Measurements from ENCODE around the gene SYNPR.
"Not testable (repeated sequence)": the region's sequence is repeated elsewhere in the genome, so short reads cannot be mapped to it uniquely, and the experiment has no call there.

The SYNPR gene

DNA sequence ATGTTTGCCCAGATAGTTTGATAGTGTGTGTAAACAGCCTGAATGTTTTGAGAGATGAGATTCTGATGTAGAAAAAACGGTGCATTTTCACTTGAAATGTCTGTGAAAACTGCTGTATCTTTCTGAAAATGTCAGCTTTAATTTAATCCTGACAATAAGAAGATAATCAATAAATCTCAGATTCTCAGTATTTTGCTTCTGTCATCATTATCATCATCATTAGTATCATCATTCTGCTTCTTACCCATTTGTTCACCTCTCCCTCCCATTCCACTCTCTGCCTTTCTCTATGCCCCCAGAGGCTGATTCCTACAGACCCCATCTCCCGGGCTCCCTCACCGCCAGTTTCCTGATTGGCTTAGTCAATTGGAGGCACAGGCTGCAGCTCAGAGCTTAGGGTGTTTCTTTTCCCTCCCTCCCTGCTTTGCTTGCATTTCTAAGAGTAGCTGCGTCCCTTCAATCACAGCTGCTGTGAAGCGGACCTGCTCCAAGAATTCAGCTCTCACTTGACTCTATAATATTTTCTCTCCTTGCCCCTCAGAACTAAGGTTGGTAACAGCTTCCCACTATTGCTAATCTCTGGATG lies 366.2 kb downstream of the SYNPR start:
- H3K4me3 ChIP-seq (ENCODE audit: low read depth, low read length): no peak overlapping the region
- no peak for DNase-seq (ENCODE audit: low read depth)
- TF ChIP-seq MYC (IDR thresholded peaks at IDR 0.05; ENCODE audit: low read depth, low read length) (no peak), POLR2A (IDR thresholded peaks at IDR 0.05; ENCODE audit: extremely low read depth, insufficient read length) (no peak), MAX (IDR thresholded peaks at IDR 0.05; ENCODE audit: low read depth, low read length) (no peak)
- TF ChIP-seq, protein P1, sequence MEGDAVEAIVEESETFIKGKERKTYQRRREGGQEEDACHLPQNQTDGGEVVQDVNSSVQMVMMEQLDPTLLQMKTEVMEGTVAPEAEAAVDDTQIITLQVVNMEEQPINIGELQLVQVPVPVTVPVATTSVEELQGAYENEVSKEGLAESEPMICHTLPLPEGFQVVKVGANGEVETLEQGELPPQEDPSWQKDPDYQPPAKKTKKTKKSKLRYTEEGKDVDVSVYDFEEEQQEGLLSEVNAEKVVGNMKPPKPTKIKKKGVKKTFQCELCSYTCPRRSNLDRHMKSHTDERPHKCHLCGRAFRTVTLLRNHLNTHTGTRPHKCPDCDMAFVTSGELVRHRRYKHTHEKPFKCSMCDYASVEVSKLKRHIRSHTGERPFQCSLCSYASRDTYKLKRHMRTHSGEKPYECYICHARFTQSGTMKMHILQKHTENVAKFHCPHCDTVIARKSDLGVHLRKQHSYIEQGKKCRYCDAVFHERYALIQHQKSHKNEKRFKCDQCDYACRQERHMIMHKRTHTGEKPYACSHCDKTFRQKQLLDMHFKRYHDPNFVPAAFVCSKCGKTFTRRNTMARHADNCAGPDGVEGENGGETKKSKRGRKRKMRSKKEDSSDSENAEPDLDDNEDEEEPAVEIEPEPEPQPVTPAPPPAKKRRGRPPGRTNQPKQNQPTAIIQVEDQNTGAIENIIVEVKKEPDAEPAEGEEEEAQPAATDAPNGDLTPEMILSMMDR (IDR thresholded peaks at IDR 0.05; ENCODE audit: low read depth, low read length): no peak

DNA sequence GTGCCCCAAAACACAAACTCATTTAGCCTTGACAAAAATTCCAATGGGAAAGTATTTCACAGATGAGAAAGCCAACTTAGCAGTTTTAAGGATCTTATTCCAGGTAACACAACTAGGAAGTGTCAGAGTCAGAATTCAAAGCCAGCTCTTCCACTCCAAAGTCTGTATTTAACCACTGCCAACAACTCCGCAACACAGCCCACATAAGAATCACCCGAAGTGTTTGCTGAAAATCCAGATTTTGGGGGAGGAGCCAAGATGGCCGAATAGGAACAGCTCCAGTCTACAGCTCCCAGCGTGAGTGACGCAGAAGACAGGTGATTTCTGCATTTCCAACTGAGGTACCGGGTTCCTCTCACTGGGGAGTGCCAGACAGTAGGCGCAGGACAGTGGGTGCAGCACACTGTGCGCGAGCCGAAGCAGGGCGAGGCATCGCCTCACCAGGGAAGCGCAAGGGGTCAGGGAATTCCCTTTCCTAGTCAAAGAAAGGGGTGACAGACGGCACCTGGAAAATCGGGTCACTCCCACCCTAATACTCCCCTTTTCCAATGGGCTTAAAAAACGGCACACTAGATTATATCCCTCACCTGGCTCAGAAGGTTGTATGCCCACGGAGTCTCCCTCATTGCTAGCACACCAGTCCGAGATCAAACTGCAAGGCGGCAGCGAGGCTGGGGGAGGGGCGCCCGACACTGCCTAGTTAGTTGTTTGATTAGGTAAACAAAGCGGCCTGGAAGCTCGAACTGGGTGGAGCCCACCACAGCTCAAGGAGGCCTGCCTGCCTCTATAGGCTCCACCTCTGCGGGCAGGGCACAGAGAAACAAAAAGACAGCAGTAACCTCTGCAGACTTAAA lies 367.0 kb downstream of the SYNPR start:
- not testable (repeated sequence) for H3K4me3 ChIP-seq (ENCODE audit: low read depth, low read length); DNase-seq (ENCODE audit: low read depth)

- TF ChIP-seq, protein P1 (IDR thresholded peaks at IDR 0.05; ENCODE audit: low read depth, low read length): no peak
- no peak for TF ChIP-seq POLR2A (IDR thresholded peaks at IDR 0.05; ENCODE audit: extremely low read depth, insufficient read length)
- TF ChIP-seq MYC (IDR thresholded peaks at IDR 0.05; ENCODE audit: low read depth, low read length): no peak
- TF ChIP-seq MAX (IDR thresholded peaks at IDR 0.05; ENCODE audit: low read depth, low read length): no peak
- no peak for DNase-seq (ENCODE audit: low read depth)
- H3K4me3 ChIP-seq (ENCODE audit: low read depth, low read length): no peak within 1 kb of the TSS
These were observed 374.1 kb downstream of the SYNPR start, which contains the start of gene SNTN for GRCh38 chr3:63652066-63652725. Gene SNTN (plus strand): TSS chr3:63652675. CDS start chr3:63652688, 13 bp downstream.

DNA sequence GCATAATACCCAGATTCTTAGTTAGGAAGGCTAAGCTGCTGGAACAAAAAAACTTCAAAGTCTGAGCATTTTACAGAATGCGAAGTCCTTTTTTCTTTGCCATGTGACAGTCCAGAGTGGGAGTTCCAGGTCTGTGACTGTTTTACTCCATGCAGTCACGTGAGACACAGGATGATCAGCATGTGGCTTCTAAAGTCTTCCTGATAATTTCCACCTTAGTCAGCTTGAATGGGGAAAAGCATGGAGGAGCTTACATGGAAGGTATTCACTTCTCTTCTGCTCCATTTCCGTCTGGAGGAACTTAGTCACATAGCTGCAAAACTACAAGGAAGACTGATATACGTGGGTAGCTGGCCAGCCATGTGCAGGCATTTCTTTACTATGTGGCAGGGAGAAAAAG lies 376.1 kb downstream of the SYNPR start:
- no peak for DNase-seq (ENCODE audit: low read depth)
- TF ChIP-seq POLR2A (IDR thresholded peaks at IDR 0.05; ENCODE audit: extremely low read depth, insufficient read length): no peak
- TF ChIP-seq MYC (IDR thresholded peaks at IDR 0.05; ENCODE audit: low read depth, low read length): no peak
- TF ChIP-seq MAX (IDR thresholded peaks at IDR 0.05; ENCODE audit: low read depth, low read length): no peak
- TF ChIP-seq, protein P1 (IDR thresholded peaks at IDR 0.05; ENCODE audit: low read depth, low read length): no peak
- no peak overlapping the region for H3K4me3 ChIP-seq (ENCODE audit: low read depth, low read length)

- no peak overlapping the region for H3K4me3 ChIP-seq (ENCODE audit: low read depth, low read length)
- DNase-seq (ENCODE audit: low read depth): no peak
- TF ChIP-seq, protein P1 (IDR thresholded peaks at IDR 0.05; ENCODE audit: low read depth, low read length): no peak
- TF ChIP-seq MAX (IDR thresholded peaks at IDR 0.05; ENCODE audit: low read depth, low read length) (no peak), MYC (IDR thresholded peaks at IDR 0.05; ENCODE audit: low read depth, low read length) (no peak), POLR2A (IDR thresholded peaks at IDR 0.05; ENCODE audit: extremely low read depth, insufficient read length) (no peak)
These were observed 376.8 kb downstream of the SYNPR start for GRCh38 chr3:63654931-63655330.

GRCh38 chr3:63655519-63655918 lies 377.4 kb downstream of the SYNPR start:
- no peak for TF ChIP-seq MYC (IDR thresholded peaks at IDR 0.05; ENCODE audit: low read depth, low read length)
- TF ChIP-seq POLR2A (IDR thresholded peaks at IDR 0.05; ENCODE audit: extremely low read depth, insufficient read length): no peak
- TF ChIP-seq MAX (IDR thresholded peaks at IDR 0.05; ENCODE audit: low read depth, low read length): no peak
- TF ChIP-seq, protein P1 (IDR thresholded peaks at IDR 0.05; ENCODE audit: low read depth, low read length): no peak
- no peak for DNase-seq (ENCODE audit: low read depth)
- no peak overlapping the region for H3K4me3 ChIP-seq (ENCODE audit: low read depth, low read length)

Data from NB4 (cell line).